SH-SY5Y (cell line): ENCODE results near the gene EGFLAM.

Experiments
- GATA2 ChIP-seq: IDR thresholded peaks from 2 replicates; pipeline ENCODE4 v1.6.1; 2011; ENCODE audit warnings: mild to moderate bottlenecking, low read depth, low read length
- GATA3 ChIP-seq: IDR thresholded peaks from 2 replicates; pipeline ENCODE4 v1.6.1; 2011; ENCODE audit warnings: low read depth, mild to moderate bottlenecking, low read length, moderate library complexity

The EGFLAM gene

DNA sequence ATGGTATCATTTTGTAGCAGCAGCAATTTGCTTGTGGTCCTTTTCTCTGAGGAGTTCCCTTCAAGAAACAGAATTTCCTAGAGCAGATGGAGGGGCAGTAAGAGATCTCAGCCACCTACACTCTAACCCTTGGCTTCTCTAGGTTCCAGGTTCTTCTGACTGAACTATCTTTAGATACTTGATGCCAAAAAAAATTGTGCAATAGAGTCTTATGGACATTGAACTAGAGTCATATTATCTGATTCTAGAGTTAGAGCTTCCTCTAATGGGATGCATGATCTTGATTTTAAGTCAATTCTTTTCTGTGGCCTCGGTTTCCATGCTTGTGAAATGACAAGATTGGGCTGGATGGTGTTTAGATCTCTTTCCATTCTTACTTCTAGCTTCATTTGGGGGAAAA, 142.8 kb downstream of the EGFLAM start:
- TF ChIP-seq GATA3: no peak
- no peak for TF ChIP-seq GATA2

DNA sequence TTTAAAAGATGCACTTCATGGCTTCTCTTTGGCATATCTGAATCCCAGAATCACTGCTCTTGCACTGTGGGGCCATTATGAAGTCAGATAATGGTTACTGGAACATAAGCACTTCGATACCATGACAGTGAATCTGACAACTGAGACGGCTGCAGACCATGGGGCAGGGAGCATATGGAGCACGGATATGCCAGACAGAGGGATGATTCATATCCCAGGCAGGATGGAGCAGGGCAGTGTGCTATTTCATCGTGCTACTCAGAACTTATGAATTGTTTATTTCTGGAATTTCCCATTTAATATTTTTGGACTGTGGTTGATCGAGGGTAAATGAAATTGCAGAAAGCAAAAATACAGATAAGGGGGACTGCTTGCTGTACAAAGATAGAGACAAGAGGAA, 145.0 kb downstream of the EGFLAM start:
- no peak for TF ChIP-seq GATA3
- TF ChIP-seq GATA2: no peak

DNA sequence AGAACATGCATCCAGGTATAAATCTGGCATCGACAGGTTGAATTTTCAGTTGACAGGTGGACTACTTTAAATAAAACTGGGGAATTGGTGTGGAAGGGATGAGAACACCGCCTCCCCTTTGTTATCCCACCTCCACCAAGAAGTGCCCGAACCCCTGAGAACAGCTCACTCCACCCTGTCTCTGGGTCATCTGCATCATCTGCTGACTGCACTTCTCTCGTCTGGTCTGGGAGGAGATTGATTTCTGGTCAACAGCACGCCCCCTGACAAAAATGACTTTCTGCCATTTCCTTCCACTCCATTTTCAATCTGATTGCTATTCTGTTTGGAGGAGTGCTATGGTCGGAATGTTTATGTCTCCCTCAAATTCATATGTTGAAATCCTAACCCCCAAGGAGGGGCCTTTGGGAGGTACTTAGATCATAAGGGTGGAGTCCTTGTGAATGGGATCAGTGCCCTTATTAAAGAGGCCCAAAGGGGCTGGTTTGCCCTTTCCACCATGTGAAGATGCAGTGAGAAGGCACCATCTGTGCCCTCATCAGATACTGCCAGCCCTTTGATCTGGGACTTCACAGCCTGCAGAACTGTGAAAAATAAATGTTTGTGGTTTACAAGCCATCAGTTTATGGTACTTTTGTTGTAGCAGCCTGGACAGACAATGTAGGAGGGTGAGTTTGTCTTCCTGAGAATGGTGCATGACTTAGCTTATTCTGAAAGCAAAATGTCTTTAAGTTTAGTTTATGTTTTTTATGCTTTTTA, 145.7 kb downstream of the EGFLAM start:
- TF ChIP-seq GATA2 (no peak), GATA3 (no peak)

GRCh38 chr5:38404667-38405276, 146.4 kb downstream of the EGFLAM start:
- TF ChIP-seq GATA2 (no peak), GATA3 (no peak)

- TF ChIP-seq GATA3: no peak
- no peak for TF ChIP-seq GATA2
Measured at GRCh38 chr5:38408446-38409198, 150.3 kb downstream of the EGFLAM start.

DNA sequence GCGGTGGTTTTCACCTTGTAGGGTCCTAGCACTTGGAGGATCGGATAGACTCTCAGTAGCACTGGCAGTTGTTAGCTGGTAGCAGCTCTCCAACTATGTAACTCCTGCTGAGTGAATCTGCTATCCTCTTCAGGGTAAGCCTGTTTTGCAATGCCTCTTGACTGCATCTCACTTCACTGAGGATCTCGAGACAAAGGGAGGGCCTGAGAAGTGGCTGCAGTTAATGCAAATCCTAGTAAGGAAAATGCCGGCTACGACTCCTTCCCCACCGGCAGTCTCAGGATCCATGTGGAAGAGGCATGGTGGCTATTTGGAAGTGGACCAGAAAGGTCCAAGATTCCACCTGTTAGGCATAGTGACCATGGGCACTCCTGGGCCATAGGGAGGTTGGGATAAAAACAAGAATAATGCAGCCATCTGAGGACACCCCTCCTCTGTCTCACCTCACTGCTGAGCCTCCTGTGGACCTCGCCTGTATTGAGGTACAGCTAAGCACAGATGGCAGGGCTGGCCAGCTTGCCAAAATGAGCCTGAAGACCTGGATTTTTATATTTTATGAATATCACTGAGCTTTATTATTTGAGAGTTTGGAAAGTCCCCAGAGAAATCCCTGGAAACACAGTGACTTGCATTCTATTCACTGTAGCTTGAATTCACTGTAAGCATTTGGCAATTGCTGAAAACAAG, 152.1 kb downstream of the EGFLAM start:
- no peak for TF ChIP-seq GATA2
- no peak for TF ChIP-seq GATA3

DNA sequence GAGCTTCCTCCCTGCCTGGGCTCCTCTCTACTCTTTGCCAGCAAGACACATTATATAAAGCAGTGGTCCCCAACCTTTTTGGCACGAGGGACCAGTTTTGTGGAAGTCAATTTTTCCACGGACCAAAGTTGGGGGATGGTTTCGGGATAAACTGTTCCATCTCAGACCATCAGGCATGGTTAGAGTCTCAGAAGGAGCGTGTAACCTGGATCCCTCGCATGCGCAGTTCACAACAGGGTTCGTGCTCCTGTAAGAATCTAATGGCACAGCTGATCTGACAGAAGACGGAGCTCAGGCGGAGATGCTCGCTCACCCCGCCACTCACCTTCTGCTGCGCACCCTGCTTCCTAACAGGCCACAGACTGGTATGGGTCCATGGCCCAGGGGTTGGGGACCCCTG, 155.3 kb downstream of the EGFLAM start:
- TF ChIP-seq GATA3 (no peak), GATA2 (no peak)

DNA sequence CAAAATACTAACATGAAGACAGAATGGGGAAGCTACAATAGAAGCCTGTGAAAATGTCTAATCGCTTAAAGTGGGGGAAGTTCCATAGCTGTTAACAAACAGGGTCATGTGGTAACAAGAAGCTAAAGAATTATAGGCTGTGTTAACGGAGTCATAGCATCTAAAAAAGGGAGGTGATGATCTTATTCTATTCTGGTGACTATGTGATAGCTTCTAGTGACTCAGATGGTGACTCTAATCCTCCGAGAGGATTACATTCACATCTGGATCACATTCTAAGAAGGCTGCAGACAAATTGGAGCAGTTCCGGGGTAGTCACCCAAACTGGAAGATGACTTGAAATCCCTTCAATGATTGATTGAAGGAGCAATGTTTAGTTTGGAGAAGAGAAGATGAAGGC, 156.0 kb downstream of the EGFLAM start:
- TF ChIP-seq GATA2: no peak
- no peak for TF ChIP-seq GATA3

DNA sequence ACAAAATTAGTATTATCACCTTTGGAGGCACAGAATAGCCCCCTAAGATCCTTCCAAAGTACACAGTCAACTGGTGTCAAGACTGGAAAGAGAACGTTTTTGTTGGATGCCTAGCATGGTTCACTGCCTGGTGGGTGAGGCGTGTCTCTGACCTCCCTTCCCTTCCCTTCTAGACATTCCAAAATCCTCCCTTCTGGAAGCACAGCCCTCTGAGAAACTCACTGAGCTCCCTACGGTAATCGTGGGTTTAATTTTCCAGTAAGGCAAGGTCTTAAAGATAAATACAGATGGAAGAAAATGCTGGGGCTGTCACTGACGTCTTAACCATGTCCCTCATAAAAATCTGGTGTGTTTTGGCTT, 159.3 kb downstream of the EGFLAM start:
- TF ChIP-seq GATA3 (no peak), GATA2 (no peak)

DNA sequence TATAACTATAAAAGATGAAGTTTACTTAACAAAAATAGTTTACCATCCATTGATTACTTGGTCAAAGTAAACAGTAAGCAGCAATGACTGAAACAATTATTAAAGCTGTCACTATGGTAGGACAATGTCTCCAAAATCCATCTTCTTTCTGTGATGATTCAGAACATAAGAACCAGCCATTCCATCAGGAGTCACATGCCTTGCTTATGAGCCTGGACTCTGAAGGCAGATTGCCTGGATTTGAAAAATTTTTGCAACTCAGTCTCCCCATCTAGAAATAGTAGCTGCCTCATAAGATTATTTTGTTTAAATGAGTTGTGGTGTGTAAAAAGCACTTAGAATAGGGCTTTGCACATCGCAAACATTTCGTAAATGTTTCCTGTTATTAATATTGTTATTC, 161.9 kb downstream of the EGFLAM start:
- TF ChIP-seq GATA3: no peak
- no peak for TF ChIP-seq GATA2

GRCh38 chr5:38420691-38421390, 162.5 kb downstream of the EGFLAM start:
- no peak for TF ChIP-seq GATA2
- TF ChIP-seq GATA3: no peak

DNA sequence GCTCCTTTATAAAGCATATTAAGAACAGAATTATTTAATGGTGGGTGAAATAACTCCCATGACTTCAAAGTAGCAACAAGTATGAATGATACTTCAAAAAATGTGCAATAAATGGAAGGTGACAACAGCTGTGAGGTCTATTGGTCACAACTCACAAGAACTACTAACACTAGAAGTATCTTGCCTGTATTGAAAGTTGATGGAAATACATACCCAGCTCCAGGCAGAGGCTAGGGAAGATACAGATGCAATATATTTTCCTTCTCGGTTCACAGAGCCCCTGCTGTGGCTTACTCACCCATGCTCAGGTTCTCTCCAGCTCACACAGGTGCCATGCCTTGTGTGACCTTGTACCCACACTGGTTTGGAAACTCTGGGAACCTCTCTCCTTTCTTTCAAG, 164.3 kb downstream of the EGFLAM start:
- TF ChIP-seq GATA2 (no peak), GATA3 (no peak)

GRCh38 chr5:38423276-38424147, 165.2 kb downstream of the EGFLAM start:
- TF ChIP-seq GATA3 (no peak), GATA2 (no peak)
